Astrocyte (in vitro differentiated cells and primary cell): ENCODE measurements around the gene CD48.

Source experiments
- EZH2 ChIP-seq: IDR thresholded peaks from 2 replicates; pipeline ENCODE4 v1.6.1; 2012; ENCODE audit warnings: mild to moderate bottlenecking, low read length, inconsistent platforms; ENCODE audit not compliant: insufficient read depth
- TF ChIP-seq, protein P1 (sequence below): IDR thresholded peaks from 2 replicates; pipeline ENCODE4 v1.5.1; 2011; ENCODE audit warnings: low read depth, mild to moderate bottlenecking, inconsistent platforms, low read length, moderate library complexity; ENCODE audit not compliant: insufficient read depth

DNA sequence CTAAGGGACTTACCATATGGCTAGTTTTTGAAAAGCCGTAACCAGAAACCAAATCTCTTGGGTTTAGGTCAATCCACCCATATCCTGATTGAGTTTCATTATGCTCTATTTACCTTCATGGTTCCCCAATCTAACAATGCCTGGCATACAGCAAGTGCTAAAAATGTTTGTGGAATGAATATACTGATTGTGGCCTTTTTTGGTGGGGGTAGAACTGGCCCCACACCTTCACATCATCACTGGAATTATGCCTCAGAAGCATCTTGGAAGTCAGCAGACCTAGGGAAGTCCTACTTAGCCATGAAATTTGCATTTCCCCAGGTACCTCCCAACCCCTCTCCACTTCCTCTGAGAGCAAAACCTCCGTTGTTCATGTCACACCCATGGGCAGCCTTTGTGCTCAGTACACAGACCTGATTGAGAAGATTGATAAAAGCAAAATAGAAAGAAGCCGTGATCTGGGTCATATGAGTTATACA is 47.0 kb downstream of the CD48 start:
- TF ChIP-seq, protein P1, sequence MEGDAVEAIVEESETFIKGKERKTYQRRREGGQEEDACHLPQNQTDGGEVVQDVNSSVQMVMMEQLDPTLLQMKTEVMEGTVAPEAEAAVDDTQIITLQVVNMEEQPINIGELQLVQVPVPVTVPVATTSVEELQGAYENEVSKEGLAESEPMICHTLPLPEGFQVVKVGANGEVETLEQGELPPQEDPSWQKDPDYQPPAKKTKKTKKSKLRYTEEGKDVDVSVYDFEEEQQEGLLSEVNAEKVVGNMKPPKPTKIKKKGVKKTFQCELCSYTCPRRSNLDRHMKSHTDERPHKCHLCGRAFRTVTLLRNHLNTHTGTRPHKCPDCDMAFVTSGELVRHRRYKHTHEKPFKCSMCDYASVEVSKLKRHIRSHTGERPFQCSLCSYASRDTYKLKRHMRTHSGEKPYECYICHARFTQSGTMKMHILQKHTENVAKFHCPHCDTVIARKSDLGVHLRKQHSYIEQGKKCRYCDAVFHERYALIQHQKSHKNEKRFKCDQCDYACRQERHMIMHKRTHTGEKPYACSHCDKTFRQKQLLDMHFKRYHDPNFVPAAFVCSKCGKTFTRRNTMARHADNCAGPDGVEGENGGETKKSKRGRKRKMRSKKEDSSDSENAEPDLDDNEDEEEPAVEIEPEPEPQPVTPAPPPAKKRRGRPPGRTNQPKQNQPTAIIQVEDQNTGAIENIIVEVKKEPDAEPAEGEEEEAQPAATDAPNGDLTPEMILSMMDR, result no peak
- no peak for TF ChIP-seq EZH2
